Measurements from ENCODE around the gene COBL.
A peak's percentile ranks its signal among the peaks of the same experiment; 100 is the strongest.

COBL gene

GRCh38 chr7:51175316-51175991 lies 141.2 kb downstream of the COBL start:
- no peak for DNase-seq (ENCODE audit: insufficient read length, low spot score)
- FAIRE-seq, result no peak
- TF ChIP-seq POLR2AphosphoS5 (IDR thresholded peaks at IDR 0.05; ENCODE audit: low read depth, low read length), result no peak
- no peak for TF ChIP-seq SPI1 (IDR thresholded peaks at IDR 0.05; ENCODE audit: low read depth, low read length)
- no peak for TF ChIP-seq TAF1 (IDR thresholded peaks at IDR 0.05; ENCODE audit: low read depth, low read length)
- TF ChIP-seq POU2F2 (IDR thresholded peaks at IDR 0.05; ENCODE audit: low read depth, low read length), result no peak
- no peak for TF ChIP-seq POLR2A (IDR thresholded peaks at IDR 0.05; ENCODE audit: low read depth, low read length)
- no peak for TF ChIP-seq PAX5 (IDR thresholded peaks at IDR 0.05; ENCODE audit: insufficient read depth, low read length, severe bottlenecking)

- FAIRE-seq (no peak), DNase-seq (ENCODE audit: insufficient read length, low spot score) (no peak)
- no peak for TF ChIP-seq TAF1 (IDR thresholded peaks at IDR 0.05; ENCODE audit: low read depth, low read length)
- TF ChIP-seq SPI1 (IDR thresholded peaks at IDR 0.05; ENCODE audit: low read depth, low read length), result no peak
- no peak for TF ChIP-seq POLR2AphosphoS5 (IDR thresholded peaks at IDR 0.05; ENCODE audit: low read depth, low read length)
- no peak for TF ChIP-seq POU2F2 (IDR thresholded peaks at IDR 0.05; ENCODE audit: low read depth, low read length)
- TF ChIP-seq POLR2A (IDR thresholded peaks at IDR 0.05; ENCODE audit: low read depth, low read length), result no peak
- no peak for TF ChIP-seq PAX5 (IDR thresholded peaks at IDR 0.05; ENCODE audit: insufficient read depth, low read length, severe bottlenecking)
Observed at GRCh38 chr7:51165337-51165736, 151.3 kb downstream of the COBL start.

GRCh38 chr7:51162724-51163329 lies 153.8 kb downstream of the COBL start:
- peak; percentile 80 for FAIRE-seq
- TF ChIP-seq PAX5 (IDR thresholded peaks at IDR 0.05; ENCODE audit: insufficient read depth, low read length, severe bottlenecking) (no peak), POLR2AphosphoS5 (IDR thresholded peaks at IDR 0.05; ENCODE audit: low read depth, low read length) (no peak), SPI1 (IDR thresholded peaks at IDR 0.05; ENCODE audit: low read depth, low read length) (no peak), POLR2A (IDR thresholded peaks at IDR 0.05; ENCODE audit: low read depth, low read length) (no peak), TAF1 (IDR thresholded peaks at IDR 0.05; ENCODE audit: low read depth, low read length) (no peak), POU2F2 (IDR thresholded peaks at IDR 0.05; ENCODE audit: low read depth, low read length) (no peak)
- no peak for DNase-seq (ENCODE audit: insufficient read length, low spot score)

- FAIRE-seq, result no peak
- no peak for DNase-seq (ENCODE audit: insufficient read length, low spot score)
Observed at GRCh38 chr7:51161937-51162336, 154.7 kb downstream of the COBL start.

GRCh38 chr7:51160990-51161615 lies 155.5 kb downstream of the COBL start:
- DNase-seq (ENCODE audit: insufficient read length, low spot score), result no peak
- peak; percentile 45 for FAIRE-seq
- TF ChIP-seq SPI1 (IDR thresholded peaks at IDR 0.05; ENCODE audit: low read depth, low read length) (no peak), POLR2AphosphoS5 (IDR thresholded peaks at IDR 0.05; ENCODE audit: low read depth, low read length) (no peak), POLR2A (IDR thresholded peaks at IDR 0.05; ENCODE audit: low read depth, low read length) (no peak), TAF1 (IDR thresholded peaks at IDR 0.05; ENCODE audit: low read depth, low read length) (no peak), POU2F2 (IDR thresholded peaks at IDR 0.05; ENCODE audit: low read depth, low read length) (0 out of 2 replicates have a peak, but pooled peaks have one; percentile 22)

More at GRCh38 chr7:51161937-51162336, 154.7 kb downstream of the COBL start:
- TF ChIP-seq POLR2AphosphoS5 (IDR thresholded peaks at IDR 0.05; ENCODE audit: low read depth, low read length), result no peak
- no peak for TF ChIP-seq SPI1 (IDR thresholded peaks at IDR 0.05; ENCODE audit: low read depth, low read length)
- TF ChIP-seq POLR2A (IDR thresholded peaks at IDR 0.05; ENCODE audit: low read depth, low read length), result no peak
- no peak for TF ChIP-seq PAX5 (IDR thresholded peaks at IDR 0.05; ENCODE audit: insufficient read depth, low read length, severe bottlenecking)
- no peak for TF ChIP-seq POU2F2 (IDR thresholded peaks at IDR 0.05; ENCODE audit: low read depth, low read length)
- no peak for TF ChIP-seq TAF1 (IDR thresholded peaks at IDR 0.05; ENCODE audit: low read depth, low read length)

GRCh38 chr7:51160411-51160810 lies 156.2 kb downstream of the COBL start:
- TF ChIP-seq PAX5 (IDR thresholded peaks at IDR 0.05; ENCODE audit: insufficient read depth, low read length, severe bottlenecking), result no peak
- no peak for TF ChIP-seq POLR2AphosphoS5 (IDR thresholded peaks at IDR 0.05; ENCODE audit: low read depth, low read length)
- no peak for FAIRE-seq
- DNase-seq (ENCODE audit: insufficient read length, low spot score), result no peak

- no peak for DNase-seq (ENCODE audit: insufficient read length, low spot score)
- no peak for FAIRE-seq
- TF ChIP-seq SPI1 (IDR thresholded peaks at IDR 0.05; ENCODE audit: low read depth, low read length) (peak; percentile 12; the same call in 1 of the 2 replicates), POLR2A (IDR thresholded peaks at IDR 0.05; ENCODE audit: low read depth, low read length) (no peak)
Observed at GRCh38 chr7:51158742-51159445, 157.7 kb downstream of the COBL start.

GRCh38 chr7:51158211-51158610 lies 158.4 kb downstream of the COBL start:
- DNase-seq (ENCODE audit: insufficient read length, low spot score) (no peak), FAIRE-seq (no peak)
- TF ChIP-seq POLR2A (IDR thresholded peaks at IDR 0.05; ENCODE audit: low read depth, low read length) (no peak), PAX5 (IDR thresholded peaks at IDR 0.05; ENCODE audit: insufficient read depth, low read length, severe bottlenecking) (no peak), SPI1 (IDR thresholded peaks at IDR 0.05; ENCODE audit: low read depth, low read length) (no peak), POU2F2 (IDR thresholded peaks at IDR 0.05; ENCODE audit: low read depth, low read length) (no peak), POLR2AphosphoS5 (IDR thresholded peaks at IDR 0.05; ENCODE audit: low read depth, low read length) (no peak), TAF1 (IDR thresholded peaks at IDR 0.05; ENCODE audit: low read depth, low read length) (no peak)

GRCh38 chr7:51154201-51154600 lies 162.4 kb downstream of the COBL start:
- FAIRE-seq, result no peak
- TF ChIP-seq TAF1 (IDR thresholded peaks at IDR 0.05; ENCODE audit: low read depth, low read length) (no peak), POLR2AphosphoS5 (IDR thresholded peaks at IDR 0.05; ENCODE audit: low read depth, low read length) (no peak), POLR2A (IDR thresholded peaks at IDR 0.05; ENCODE audit: low read depth, low read length) (no peak), SPI1 (IDR thresholded peaks at IDR 0.05; ENCODE audit: low read depth, low read length) (no peak), POU2F2 (IDR thresholded peaks at IDR 0.05; ENCODE audit: low read depth, low read length) (no peak), PAX5 (IDR thresholded peaks at IDR 0.05; ENCODE audit: insufficient read depth, low read length, severe bottlenecking) (no peak)
- DNase-seq (ENCODE audit: insufficient read length, low spot score), result no peak
